HUES64 (cell line): ENCODE results near the gene ITCH.
"Not testable (repeated sequence)": the region's sequence is repeated elsewhere in the genome, so short reads cannot be mapped to it uniquely, and the experiment has no call there.

Experiments
- H3K27ac ChIP-seq: 2 replicates; pipeline ENCODE4 v1.7.0; 2013; ENCODE audit warnings: low read depth, low read length, inconsistent platforms
- H3K27me3 ChIP-seq: 2 replicates; pipeline ENCODE4 v1.6.1; 2013; ENCODE audit warnings: mild to moderate bottlenecking, low read length; ENCODE audit not compliant: insufficient read depth
- H3K36me3 ChIP-seq: 2 replicates; pipeline ENCODE4 v1.6.1; 2013; ENCODE audit warnings: mild to moderate bottlenecking, low read length; ENCODE audit not compliant: insufficient read depth
- H3K4me1 ChIP-seq: 2 replicates; pipeline ENCODE4 v1.6.1; 2013; ENCODE audit warnings: mild to moderate bottlenecking, low read length, moderate library complexity; ENCODE audit not compliant: insufficient read depth
- H3K4me3 ChIP-seq: 2 replicates; pipeline ENCODE4 v1.5.1; 2013; ENCODE audit warnings: mild to moderate bottlenecking, low read length, moderate library complexity
- H3K9ac ChIP-seq: 2 replicates; pipeline ENCODE4 v1.6.1; 2013; ENCODE audit warnings: mild to moderate bottlenecking, low read depth, low read length
- H3K9me3 ChIP-seq: 2 replicates; pipeline ENCODE4 v1.6.1; 2013; ENCODE audit warnings: low read depth, low read length; ENCODE audit not compliant: insufficient read depth
- WGBS: fragments of 150-250, 120-280 bp; methylation state at CpG from one replicate; pipeline ENCODE4 v1.1.7; 2013; ENCODE audit warnings: missing lambda C conversion rate; 5-methylcytosine and 5-hydroxymethylcytosine counted together

The ITCH gene

DNA sequence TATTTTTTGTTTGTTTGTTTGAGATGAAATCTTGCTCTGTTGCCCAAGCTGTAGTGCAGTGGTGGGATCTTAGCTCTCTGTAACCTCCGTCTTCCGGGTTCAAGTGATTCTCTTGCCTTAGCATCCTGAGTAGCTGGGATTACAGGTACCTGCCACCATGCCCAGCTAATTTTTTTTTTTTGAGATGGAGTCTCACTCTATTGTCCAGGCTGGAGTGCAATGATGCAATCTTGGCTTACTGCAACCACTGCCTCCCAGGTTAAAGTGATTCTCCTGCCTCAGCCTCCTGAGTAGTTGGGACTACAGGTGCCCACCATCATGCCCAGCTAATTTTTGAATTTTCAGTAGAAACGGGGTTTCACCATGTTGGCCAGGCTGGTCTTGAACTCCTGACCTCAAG, 78.3 kb downstream of the ITCH start:
- H3K27me3 ChIP-seq, H3K27ac ChIP-seq, H3K9ac ChIP-seq, H3K4me3 ChIP-seq, H3K4me1 ChIP-seq, H3K9me3 ChIP-seq: not testable (repeated sequence)
- WGBS, result 97% methylated on average over 3 of the region's 3 CpGs
- H3K36me3 ChIP-seq, result peaks cover 92% of the 10 kb centered on the region

- Histone ChIP-seq H3K27me3 (no peaks in the 10 kb centered on the region), H3K36me3 (peaks cover 96% of the 10 kb centered on the region), H3K4me1 (no peaks in the 10 kb centered on the region), H3K9me3 (no peaks in the 10 kb centered on the region), H3K4me3 (no peak overlapping the region), H3K9ac (no peak overlapping the region), H3K27ac (no peak overlapping the region)
- 97% methylated on average over 3 of the region's 3 CpGs for WGBS
Observed at GRCh38 chr20:34443546-34443945, 80.5 kb downstream of the ITCH start.

- no peak overlapping the region for H3K4me3 ChIP-seq
- H3K36me3 ChIP-seq, result peaks cover 96% of the 10 kb centered on the region
- 98% methylated on average over 7 of the region's 7 CpGs for WGBS
- H3K27ac ChIP-seq, result no peak overlapping the region
- H3K27me3 ChIP-seq, result no peaks in the 10 kb centered on the region
- no peaks in the 10 kb centered on the region for H3K4me1 ChIP-seq
- no peaks in the 10 kb centered on the region for H3K9me3 ChIP-seq
- no peak overlapping the region for H3K9ac ChIP-seq
Observed at GRCh38 chr20:34445177-34446065, 82.3 kb downstream of the ITCH start.

DNA sequence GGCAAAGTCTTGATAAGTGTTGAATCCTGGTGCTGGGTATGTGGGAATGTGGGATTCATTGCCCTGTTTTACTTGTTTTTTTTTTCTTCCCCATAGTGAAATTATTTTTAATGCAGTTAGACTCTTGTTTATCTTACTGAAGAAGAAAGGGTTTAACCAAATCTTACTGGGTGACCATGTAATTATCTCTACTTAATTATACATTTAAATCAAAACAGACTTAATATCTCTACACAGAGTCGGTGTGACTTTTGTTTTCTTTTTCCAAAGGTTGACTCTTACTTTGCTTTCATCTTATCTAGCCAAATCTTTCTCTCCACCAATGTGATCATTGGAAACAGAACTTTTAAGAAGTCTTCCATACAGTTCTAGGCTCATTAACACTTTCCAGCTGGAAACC, 85.4 kb downstream of the ITCH start:
- H3K27me3 ChIP-seq, result no peaks in the 10 kb centered on the region
- no peak overlapping the region for H3K27ac ChIP-seq
- 97% methylated on average over 1 of the region's 1 CpG for WGBS
- peaks cover 96% of the 10 kb centered on the region for H3K36me3 ChIP-seq
- H3K4me1 ChIP-seq, result no peaks in the 10 kb centered on the region
- H3K4me3 ChIP-seq, result no peak overlapping the region
- H3K9me3 ChIP-seq, result no peaks in the 10 kb centered on the region
- no peak overlapping the region for H3K9ac ChIP-seq

GRCh38 chr20:34449674-34450592, 86.9 kb downstream of the ITCH start:
- Histone ChIP-seq H3K9me3 (no peaks in the 10 kb centered on the region), H3K27ac (no peak overlapping the region), H3K4me3 (no peak overlapping the region), H3K27me3 (no peaks in the 10 kb centered on the region), H3K9ac (no peak overlapping the region), H3K4me1 (no peaks in the 10 kb centered on the region), H3K36me3 (peaks cover 83% of the 10 kb centered on the region)
- WGBS, result 100% methylated on average over 3 of the region's 4 CpGs

DNA sequence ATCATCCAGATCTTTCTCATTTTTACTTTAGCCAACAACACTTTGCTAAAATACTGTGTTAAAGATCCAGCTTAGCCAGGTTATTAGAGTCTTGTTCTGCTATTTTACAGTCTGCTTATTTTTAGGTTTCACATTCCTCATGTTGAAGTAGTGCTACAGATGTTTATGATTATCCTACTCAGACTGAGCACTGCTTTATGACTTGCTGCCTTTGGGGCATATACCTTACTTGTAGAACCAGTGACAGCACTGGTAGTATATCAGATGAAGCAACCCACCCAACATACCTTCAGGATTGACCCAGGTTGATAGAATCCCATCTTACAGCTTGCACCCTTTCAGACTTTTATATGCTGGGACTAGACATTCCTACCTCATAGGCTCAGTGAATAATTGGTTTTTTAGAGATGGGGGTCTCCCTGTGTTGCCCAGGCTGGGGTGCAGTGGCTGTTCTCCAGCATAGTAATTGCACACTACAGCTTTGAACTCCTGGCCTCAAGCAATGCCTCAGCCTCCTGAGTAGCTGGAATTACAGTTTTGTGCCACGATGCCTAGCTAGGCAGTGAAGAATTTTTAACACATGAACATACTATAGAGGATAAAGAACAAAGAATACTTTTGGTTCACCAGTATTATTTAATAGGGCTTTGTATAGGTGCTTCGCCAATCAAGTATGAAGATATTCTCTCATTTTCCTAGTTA, 89.4 kb downstream of the ITCH start:
- H3K27me3 ChIP-seq, result no peaks in the 10 kb centered on the region
- no peak overlapping the region for H3K9ac ChIP-seq
- H3K36me3 ChIP-seq, result peaks cover 70% of the 10 kb centered on the region
- WGBS, result 100% methylated on average over 1 of the region's 2 CpGs
- H3K9me3 ChIP-seq, result no peaks in the 10 kb centered on the region
- no peak overlapping the region for H3K27ac ChIP-seq
- no peak overlapping the region for H3K4me3 ChIP-seq
- H3K4me1 ChIP-seq, result no peaks in the 10 kb centered on the region

DNA sequence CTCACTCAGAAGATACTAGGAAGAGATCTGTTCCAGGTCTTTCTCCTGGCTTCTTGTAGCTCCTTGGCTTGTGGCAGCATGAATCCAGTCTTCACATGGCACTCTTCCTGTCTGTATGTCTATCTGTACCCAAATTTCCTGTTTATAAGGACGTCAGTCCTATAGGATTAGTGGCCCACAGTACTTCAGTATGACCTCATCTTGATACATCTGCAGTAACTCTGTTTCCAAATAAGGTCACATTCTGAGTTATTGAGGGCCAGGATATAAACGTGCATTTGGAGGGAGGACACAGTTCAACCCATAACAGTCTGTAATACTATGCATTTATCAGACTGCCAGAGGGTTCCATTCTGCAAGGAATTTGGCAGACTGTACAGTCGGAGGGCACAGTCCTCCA, 95.6 kb downstream of the ITCH start:
- 92% methylated on average over 3 of the region's 3 CpGs for WGBS
- Histone ChIP-seq H3K27me3 (no peaks in the 10 kb centered on the region), H3K4me3 (no peak overlapping the region), H3K36me3 (peaks cover 67% of the 10 kb centered on the region), H3K9ac (no peak overlapping the region), H3K9me3 (no peaks in the 10 kb centered on the region), H3K4me1 (no peaks in the 10 kb centered on the region), H3K27ac (no peak overlapping the region)

GRCh38 chr20:34459209-34459897, 96.3 kb downstream of the ITCH start:
- WGBS, result 93% methylated on average over 4 of the region's 5 CpGs
- Histone ChIP-seq H3K4me3 (no peak overlapping the region), H3K36me3 (peaks cover 69% of the 10 kb centered on the region), H3K9me3 (no peaks in the 10 kb centered on the region), H3K27ac (no peak overlapping the region), H3K27me3 (no peaks in the 10 kb centered on the region), H3K4me1 (no peaks in the 10 kb centered on the region), H3K9ac (no peak overlapping the region)

DNA sequence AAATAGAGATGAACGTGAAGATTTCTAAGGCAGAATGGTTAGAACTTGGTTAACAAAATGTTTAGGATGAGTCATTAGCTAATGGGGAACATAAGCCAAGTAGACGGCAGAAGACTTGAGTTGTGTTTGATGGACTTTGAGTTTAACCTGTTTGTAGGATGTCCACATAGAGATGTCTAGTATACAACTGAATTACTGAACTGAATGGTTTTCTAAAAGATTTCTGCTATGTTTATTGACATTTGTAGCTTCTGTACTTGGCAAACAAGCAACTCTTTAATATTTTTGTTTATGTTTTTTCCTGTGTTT, 98.7 kb downstream of the ITCH start:
- H3K36me3 ChIP-seq, result peaks cover 73% of the 10 kb centered on the region
- H3K9ac ChIP-seq, result no peak overlapping the region
- WGBS, result 93% methylated on average over 2 of the region's 2 CpGs
- no peaks in the 10 kb centered on the region for H3K9me3 ChIP-seq
- no peaks in the 10 kb centered on the region for H3K4me1 ChIP-seq
- no peak overlapping the region for H3K4me3 ChIP-seq
- H3K27ac ChIP-seq, result no peak overlapping the region
- H3K27me3 ChIP-seq, result no peaks in the 10 kb centered on the region

- H3K36me3 ChIP-seq, result peaks cover 45% of the 10 kb centered on the region
- WGBS, result 96% methylated on average over 1 of the region's 1 CpG
- H3K9me3 ChIP-seq, result no peaks in the 10 kb centered on the region
- no peak overlapping the region for H3K9ac ChIP-seq
- no peaks in the 10 kb centered on the region for H3K27me3 ChIP-seq
- no peak overlapping the region for H3K27ac ChIP-seq
- no peaks in the 10 kb centered on the region for H3K4me1 ChIP-seq
- no peak overlapping the region for H3K4me3 ChIP-seq
Observed at GRCh38 chr20:34468951-34469350, 105.9 kb downstream of the ITCH start.
